Erythroblast (primary cell): ENCODE measurements around the gene SEPTIN2.

Experiments used
- GATA1 ChIP-seq: IDR thresholded peaks from 2 replicates; pipeline ENCODE4 v1.6.1; 2011; ENCODE audit warnings: low read depth, mild to moderate bottlenecking, control low read depth, low read length, moderate library complexity
- POLR2A ChIP-seq: IDR thresholded peaks from 2 replicates; pipeline ENCODE4 v1.6.1; 2011; ENCODE audit warnings: mild to moderate bottlenecking, low read length

DNA sequence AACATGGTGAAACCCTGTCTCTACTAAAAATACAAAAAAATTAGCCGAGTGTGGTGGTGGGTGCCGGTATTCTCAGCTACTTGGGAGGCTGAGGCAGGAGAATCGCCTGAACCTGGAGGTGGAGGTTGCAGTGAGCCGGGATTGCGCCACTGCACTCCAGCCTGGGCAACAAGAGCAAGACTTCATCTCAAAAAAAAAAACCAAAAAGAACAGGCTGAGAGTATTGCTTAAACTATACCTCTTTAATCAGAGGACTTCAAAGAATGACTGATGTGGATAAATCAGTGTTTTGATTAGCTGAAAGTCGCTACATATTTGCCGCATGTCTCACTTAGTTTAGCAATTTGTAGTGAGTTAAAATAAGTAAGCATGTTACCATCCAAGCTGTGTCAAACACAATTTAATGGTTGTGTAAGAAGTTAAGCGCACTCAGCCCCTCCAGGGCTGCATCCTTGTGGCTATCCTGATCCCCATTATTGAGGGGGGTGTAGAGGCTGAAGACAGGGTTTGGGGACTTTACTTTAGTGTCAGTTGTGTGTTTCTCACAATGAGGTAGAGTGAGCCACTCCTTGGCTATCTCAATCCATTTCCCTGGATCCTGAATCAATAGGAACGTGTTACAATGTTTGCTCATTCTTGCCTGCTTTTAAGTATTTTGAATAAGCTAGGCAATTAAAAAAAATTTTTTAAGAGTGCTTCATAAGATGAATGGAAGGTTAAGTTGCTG, 29.4 kb downstream of the SEPTIN2 start:
- no peak for TF ChIP-seq POLR2A
- TF ChIP-seq GATA1, result no peak
